Neural progenitor cell (in vitro differentiated cells): ENCODE measurements around the gene PARP8. TPM values are rescaled to one million over a fixed set of nuclear protein-coding genes. Genes with fewer than 3 reads are reported as not detected.

Experiments used
- DNase-seq: peaks from one replicate; pipeline ENCODE4 v3.0.0-alpha.2; 2016; ENCODE audit warnings: low spot score
- H2AFZ ChIP-seq: fragments of 200-600 bp; sonication (generic); replicated peaks from 2 replicates; pipeline ENCODE4 v1.6.1; 2016; ENCODE audit warnings: antibody characterized with exemption
- H3F3A ChIP-seq: fragments of 200-600 bp; sonication (generic); 2 replicates; pipeline ENCODE4 v1.6.1; 2016; ENCODE audit warnings: antibody characterized with exemption, low read depth
- H3K27ac ChIP-seq: fragments of 200-600 bp; sonication (generic); 2 replicates; pipeline ENCODE4 v1.5.1; 2016; ENCODE audit warnings: mild to moderate bottlenecking
- H3K27me3 ChIP-seq: fragments of 200-600 bp; sonication (generic); 2 replicates; pipeline ENCODE4 v1.6.1; 2016; ENCODE audit warnings: mild to moderate bottlenecking, moderate library complexity
- H3K36me3 ChIP-seq: fragments of 200-600 bp; sonication (generic); 2 replicates; pipeline ENCODE4 v1.5.1; 2016
- H3K4me1 ChIP-seq: fragments of 200-600 bp; sonication (generic); 2 replicates; pipeline ENCODE4 v1.6.1; 2016; ENCODE audit warnings: mixed run types
- H3K4me2 ChIP-seq: fragments of 200-600 bp; sonication (generic); 2 replicates; pipeline ENCODE4 v1.6.1; 2016
- H3K4me3 ChIP-seq: fragments of 200-600 bp; sonication (generic); 2 replicates; pipeline ENCODE4 v1.5.1; 2016
- H3K79me2 ChIP-seq: fragments of 200-600 bp; sonication (generic); 2 replicates; pipeline ENCODE4 v1.6.1; 2016; ENCODE audit warnings: low read depth
- H3K9ac ChIP-seq: fragments of 200-600 bp; sonication (generic); 2 replicates; pipeline ENCODE4 v1.6.1; 2016
- H3K9me3 ChIP-seq: fragments of 200-600 bp; sonication (generic); 2 replicates; pipeline ENCODE4 v1.5.1; 2016; ENCODE audit warnings: low read depth
- H4K20me1 ChIP-seq: fragments of 200-600 bp; sonication (generic); 2 replicates; pipeline ENCODE4 v1.6.1; 2016; ENCODE audit warnings: low read depth
- H3K27ac Mint-ChIP-seq: 3 replicates; pipeline ENCODE4 v1.8.0; 2021; ENCODE audit warnings: mixed read lengths
- H3K27me3 Mint-ChIP-seq: 2 replicates; pipeline ENCODE4 v1.8.0; 2022; ENCODE audit warnings: low read depth, mild to moderate bottlenecking, inconsistent platforms, moderate library complexity, mixed read lengths; ENCODE audit not compliant: insufficient read depth
- H3K36me3 Mint-ChIP-seq: 3 replicates; pipeline ENCODE4 v1.8.0; 2021; ENCODE audit warnings: mixed read lengths
- H3K4me1 Mint-ChIP-seq: 3 replicates; pipeline ENCODE4 v1.8.0; 2021; ENCODE audit warnings: mixed read lengths
- H3K4me3 Mint-ChIP-seq: 3 replicates; pipeline ENCODE4 v1.8.0; 2021; ENCODE audit warnings: mild to moderate bottlenecking, moderate library complexity, mixed read lengths
- H3K9me3 Mint-ChIP-seq: 3 replicates; pipeline ENCODE4 v1.8.0; 2020; ENCODE audit warnings: mixed read lengths
- CTCF ChIP-seq: fragments of 200-600 bp; sonication (generic); IDR thresholded peaks from 2 replicates; pipeline ENCODE4 v1.5.1; 2017; ENCODE audit warnings: antibody characterized with exemption, mild to moderate bottlenecking
- EZH2 ChIP-seq: fragments of 200-600 bp; sonication (generic); IDR thresholded peaks from 2 replicates; pipeline ENCODE4 v1.6.1; 2017; ENCODE audit warnings: antibody characterized with exemption, mild to moderate bottlenecking, moderate library complexity
- EZH2phosphoT487 ChIP-seq: fragments of 200-600 bp; sonication (generic); IDR thresholded peaks from 2 replicates; pipeline ENCODE4 v1.6.1; 2017; ENCODE audit warnings: antibody characterized with exemption
- total RNA-seq: library from RNA; depleted of rRNA; stranded (reverse); fragments of >200 nt; gene quantifications from 2 replicates; pipeline ENCODE4 v1.2.3, GENCODE V29; 2015; ENCODE audit warnings: low replicate concordance

The PARP8 gene
- total RNA-seq, 1 donor from 2014 or later = 38.9 TPM

DNA sequence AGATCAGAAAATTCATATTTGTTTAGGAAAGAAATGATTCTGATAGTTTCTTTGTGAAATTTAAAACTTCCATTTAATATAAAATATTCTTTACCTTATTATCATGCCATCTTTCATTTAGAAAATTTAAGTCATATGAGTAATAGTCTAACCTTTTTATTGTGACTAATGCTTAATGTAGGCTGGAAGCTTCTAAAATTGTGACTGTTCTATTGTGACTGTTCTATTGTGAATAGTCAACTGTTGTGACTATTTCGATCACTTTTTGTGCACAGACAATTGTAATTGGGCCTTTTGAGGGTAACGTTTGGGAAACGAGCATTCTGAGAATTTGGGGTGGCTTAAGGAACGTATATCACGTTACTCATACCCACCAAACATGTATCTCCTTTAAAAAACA is 100.0 kb downstream of the PARP8 start:
- no peak for DNase-seq
- TF ChIP-seq CTCF (no peak), EZH2 (no peak), EZH2phosphoT487 (no peak)
- Mint-ChIP-seq H3K4me3 (no peak overlapping the region), H3K27me3 (no peaks in the 10 kb centered on the region), H3K36me3 (peaks cover 13% of the 10 kb centered on the region), H3K9me3 (no peaks in the 10 kb centered on the region), H3K4me1 (peaks cover 8% of the 10 kb centered on the region), H3K27ac (no peak overlapping the region)
- Histone ChIP-seq H3K4me3 (no peak overlapping the region), H4K20me1 (no peaks in the 10 kb centered on the region), H3K4me2 (no peak overlapping the region), H3K9ac (no peak overlapping the region), H3K9me3 (no peaks in the 10 kb centered on the region), H3F3A (no peaks in the 10 kb centered on the region), H2AFZ (no peak overlapping the region), H3K27me3 (no peaks in the 10 kb centered on the region), H3K36me3 (no peaks in the 10 kb centered on the region), H3K4me1 (peaks cover 12% of the 10 kb centered on the region), H3K79me2 (no peaks in the 10 kb centered on the region), H3K27ac (no peak overlapping the region)

DNA sequence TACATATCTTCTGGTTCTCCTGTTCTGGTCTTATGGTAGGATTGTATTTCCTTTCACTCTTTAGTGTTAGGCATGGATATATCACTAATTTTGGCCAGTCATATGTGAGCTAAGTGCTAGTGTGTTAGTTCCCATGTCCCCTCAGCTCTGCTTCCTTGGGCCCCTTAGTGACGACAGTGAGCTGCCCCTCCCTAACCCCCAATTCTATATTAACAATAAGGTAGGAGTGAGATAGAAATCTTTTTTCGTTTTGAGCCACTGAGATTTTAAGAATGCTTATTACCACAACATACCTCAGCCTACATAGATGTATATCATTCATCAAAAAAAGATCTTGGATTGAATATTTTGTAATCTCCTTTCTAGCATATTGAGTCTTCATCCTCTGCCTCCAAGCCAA is 100.5 kb downstream of the PARP8 start:
- no peak overlapping the region for H3K27ac Mint-ChIP-seq
- H3K4me3 Mint-ChIP-seq = no peak overlapping the region
- Histone ChIP-seq H3K4me2 (no peak overlapping the region), H3K36me3 (peaks cover 2% of the 10 kb centered on the region), H3K9ac (no peak overlapping the region), H2AFZ (no peak overlapping the region), H3K4me1 (peaks cover 12% of the 10 kb centered on the region), H3K27me3 (no peaks in the 10 kb centered on the region), H3K9me3 (no peaks in the 10 kb centered on the region), H4K20me1 (no peaks in the 10 kb centered on the region), H3K4me3 (no peak overlapping the region), H3K79me2 (no peaks in the 10 kb centered on the region), H3K27ac (no peak overlapping the region), H3F3A (no peaks in the 10 kb centered on the region)
- DNase-seq = no peak
- TF ChIP-seq EZH2phosphoT487 (no peak), CTCF (no peak), EZH2 (no peak)
- peaks cover 16% of the 10 kb centered on the region for H3K36me3 Mint-ChIP-seq
- H3K4me1 Mint-ChIP-seq = peaks cover 8% of the 10 kb centered on the region
- H3K27me3 Mint-ChIP-seq = no peaks in the 10 kb centered on the region
- H3K9me3 Mint-ChIP-seq = no peaks in the 10 kb centered on the region

DNA sequence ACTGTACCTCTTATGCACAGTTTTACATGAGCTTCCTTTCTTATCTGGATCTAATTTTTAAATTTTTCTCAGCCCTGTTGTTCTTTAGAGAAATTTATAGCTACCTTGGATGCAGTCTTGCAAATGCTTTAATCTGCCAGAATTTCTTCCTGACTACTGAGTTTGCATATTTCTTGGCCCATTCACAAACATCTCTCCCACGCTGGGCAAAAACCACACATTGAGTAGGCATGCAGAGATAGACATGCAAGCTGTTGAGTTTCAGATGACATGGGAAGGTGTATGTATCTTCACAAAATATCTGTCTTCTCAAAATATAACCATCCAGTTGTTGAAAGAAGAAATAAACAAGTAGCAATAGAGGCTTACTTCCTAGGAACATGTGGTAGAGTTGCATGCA is 101.2 kb downstream of the PARP8 start:
- Mint-ChIP-seq H3K4me1 (peaks cover 8% of the 10 kb centered on the region), H3K27ac (no peak overlapping the region), H3K9me3 (no peaks in the 10 kb centered on the region), H3K4me3 (no peak overlapping the region), H3K36me3 (peaks cover 20% of the 10 kb centered on the region), H3K27me3 (no peaks in the 10 kb centered on the region)
- TF ChIP-seq CTCF (no peak), EZH2 (no peak), EZH2phosphoT487 (no peak)
- DNase-seq = no peak
- Histone ChIP-seq H3K9me3 (peaks cover under 1% of the 10 kb centered on the region), H3K79me2 (no peaks in the 10 kb centered on the region), H3K9ac (no peak overlapping the region), H3K4me3 (no peak overlapping the region), H3K27me3 (no peaks in the 10 kb centered on the region), H4K20me1 (no peaks in the 10 kb centered on the region), H3K27ac (no peak overlapping the region), H3K4me1 (peaks cover 12% of the 10 kb centered on the region), H2AFZ (no peak overlapping the region), H3K4me2 (no peak overlapping the region), H3F3A (no peaks in the 10 kb centered on the region), H3K36me3 (peaks cover 6% of the 10 kb centered on the region)

DNA sequence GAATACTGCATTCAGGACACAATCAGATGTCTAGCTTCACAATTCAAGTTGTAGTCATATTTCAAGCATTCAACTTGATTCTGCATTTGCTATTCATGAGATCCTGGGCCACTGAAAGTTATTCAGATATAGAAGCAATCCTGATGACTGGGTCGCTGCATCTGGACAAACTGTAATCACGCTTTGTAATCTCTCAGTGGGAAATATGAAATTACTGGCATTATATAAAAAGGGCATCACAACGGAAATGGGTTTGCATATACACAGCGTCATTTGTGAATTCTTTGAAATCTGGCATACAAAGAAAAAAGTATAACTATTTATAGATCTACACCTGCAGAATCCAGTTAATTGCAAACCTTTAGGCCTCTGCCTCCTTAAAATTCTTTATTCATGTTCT is 102.2 kb downstream of the PARP8 start:
- Histone ChIP-seq H2AFZ (no peak overlapping the region), H3K4me3 (no peak overlapping the region), H3F3A (no peaks in the 10 kb centered on the region), H3K27ac (no peak overlapping the region), H3K9me3 (peaks cover 9% of the 10 kb centered on the region), H3K27me3 (no peaks in the 10 kb centered on the region), H3K36me3 (peaks cover 14% of the 10 kb centered on the region), H3K9ac (no peak overlapping the region), H3K79me2 (no peaks in the 10 kb centered on the region), H3K4me2 (no peak overlapping the region), H3K4me1 (peaks cover 8% of the 10 kb centered on the region), H4K20me1 (no peaks in the 10 kb centered on the region)
- Mint-ChIP-seq H3K4me1 (peaks cover 6% of the 10 kb centered on the region), H3K27me3 (no peaks in the 10 kb centered on the region), H3K36me3 (peaks cover 25% of the 10 kb centered on the region), H3K27ac (no peak overlapping the region), H3K9me3 (peaks cover 8% of the 10 kb centered on the region), H3K4me3 (no peak overlapping the region)
- TF ChIP-seq EZH2 (no peak), CTCF (no peak), EZH2phosphoT487 (no peak)
- no peak for DNase-seq
